GM12865 (cell line): Measurements from ENCODE around the gene UCN.

Experiments
- DNase-seq: peaks from one replicate; pipeline ENCODE4 v3.0.0; 2010; ENCODE audit warnings: low read depth
- H3K4me3 ChIP-seq: 2 replicates; pipeline ENCODE4 v1.5.1; 2011; ENCODE audit warnings: mild to moderate bottlenecking, low read depth, low read length, control low read depth
- CTCF ChIP-seq: IDR thresholded peaks from 2 replicates; pipeline ENCODE4 v1.5.1; 2011; ENCODE audit warnings: low read length, control low read depth, low read depth, inconsistent platforms; ENCODE audit not compliant: insufficient read depth; ENCODE audit errors: missing control alignments

UCN gene

GRCh38 chr2:27263287-27264252, 44.7 kb downstream of the UCN start:
- no peak for TF ChIP-seq CTCF
- peak overlapping the region; percentile 50 for H3K4me3 ChIP-seq
- no peak for DNase-seq

GRCh38 chr2:27262379-27263286, 45.6 kb downstream of the UCN start, which contains the start of gene SLC30A3:
Gene SLC30A3, minus strand, starts transcription at chr2:27263047. Its CDS starts 141 bp downstream, at chr2:27262906.
- TF ChIP-seq CTCF: no peak
- peak; percentile 71 for DNase-seq
- H3K4me3 ChIP-seq: peak within 1 kb of the TSS; percentile 50

GRCh38 chr2:27261926-27262298, 46.3 kb downstream of the UCN start:
- TF ChIP-seq CTCF: no peak
- DNase-seq: no peak
- H3K4me3 ChIP-seq: no peak overlapping the region

- no peak overlapping the region for H3K4me3 ChIP-seq
- TF ChIP-seq CTCF: no peak
- no peak for DNase-seq
These were observed 46.9 kb downstream of the UCN start for GRCh38 chr2:27261241-27261925.

- TF ChIP-seq CTCF: no peak
- no peak for DNase-seq
These were observed 50.2 kb downstream of the UCN start for GRCh38 chr2:27258051-27258450.

More at GRCh38 chr2:27258051-27258450, 50.2 kb downstream of the UCN start:
- no peak overlapping the region for H3K4me3 ChIP-seq
